Measurements from ENCODE around the gene GLS. TPM values are rescaled to one million over a fixed set of nuclear protein-coding genes. Genes with fewer than 3 reads are reported as not detected.

Gene GLS
- total and polyA plus RNA-seq, 2 of the 13 experiments (the other 11 are each of a cell fraction or from before 2014, with no cell fraction given), result 78.6 to 183 TPM

DNA sequence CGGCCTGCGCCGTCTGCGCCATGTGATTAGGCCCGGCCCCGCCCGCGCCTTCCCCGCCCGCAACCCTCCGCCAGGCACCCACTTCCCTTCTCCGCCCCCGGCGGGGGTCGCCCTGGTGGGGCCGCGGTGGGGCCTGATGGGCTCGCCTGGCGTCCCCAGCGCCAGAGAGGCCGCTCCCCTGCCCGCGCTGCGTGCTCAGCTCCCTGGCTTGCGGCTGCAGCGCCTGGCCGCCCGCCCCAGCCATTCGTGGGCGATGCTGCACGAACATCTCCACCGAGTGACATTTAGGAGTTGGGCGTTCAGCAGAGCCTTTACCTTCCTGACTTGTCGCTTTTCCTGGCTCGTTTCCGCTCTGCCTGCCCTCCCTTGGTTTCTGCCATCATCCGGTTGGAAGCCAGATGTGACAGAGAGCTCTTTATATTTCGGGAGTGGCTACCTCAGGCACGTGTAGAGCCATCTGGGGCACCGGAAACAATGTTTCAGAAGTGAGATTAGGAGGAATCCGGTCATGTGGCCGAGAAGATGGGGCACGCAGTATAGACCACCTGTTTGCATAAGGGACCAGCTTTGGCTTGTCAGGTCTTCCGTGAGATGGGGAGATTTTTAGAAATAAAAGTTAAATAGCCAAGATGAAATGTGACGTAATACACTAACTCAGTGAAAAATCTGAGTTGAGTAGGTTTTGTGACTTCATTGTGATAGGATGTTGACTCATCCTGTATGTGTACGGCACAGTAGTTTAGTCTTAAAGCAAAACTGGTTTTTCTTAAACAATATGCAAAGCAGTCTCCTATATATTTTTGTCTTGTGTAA is 1.2 kb downstream of the GLS start (continued):
- TF ChIP-seq ZNF350 (CRISPR knock-in tag; IDR thresholded peaks at IDR 0.05; ENCODE audit: borderline replicate concordance, low read depth) (peak; percentile 49; the same call in 1 of the 2 replicates), IKZF5 (CRISPR knock-in tag; IDR thresholded peaks at IDR 0.05) (peak; percentile 58; the same call in 1 of the 2 replicates), SSRP1 (CRISPR knock-in tag; IDR thresholded peaks at IDR 0.05) (no peak), ZNF280D (CRISPR knock-in tag; IDR thresholded peaks at IDR 0.05) (no peak), SIX4 (CRISPR knock-in tag; IDR thresholded peaks at IDR 0.05) (no peak), ZSCAN25 (CRISPR knock-in tag; IDR thresholded peaks at IDR 0.05) (peak; percentile 80; the same call in 1 of the 2 replicates), ZFP90 (CRISPR knock-in tag; IDR thresholded peaks at IDR 0.05; ENCODE audit: borderline replicate concordance) (peak; percentile 67; the same call in 1 of the 2 replicates), ZNF343 (CRISPR knock-in tag; IDR thresholded peaks at IDR 0.05) (peak; percentile 27; the same call in 1 of the 2 replicates), ZKSCAN5 (CRISPR knock-in tag; IDR thresholded peaks at IDR 0.05) (no peak), GFI1 (CRISPR knock-in tag; IDR thresholded peaks at IDR 0.05; ENCODE audit: borderline replicate concordance) (no peak; the same call in 1 of the 2 replicates), ZNF20 (CRISPR knock-in tag; IDR thresholded peaks at IDR 0.05) (no peak), CREM (IDR thresholded peaks at IDR 0.05) (peak; percentile 67), CREM (CRISPR knock-in tag; IDR thresholded peaks at IDR 0.05) (no peak), PCBP2 (optimal IDR thresholded peaks at IDR 0.05; ENCODE audit: low read depth, low read length, poor library complexity, severe bottlenecking) (no peak), DBP (CRISPR knock-in tag; IDR thresholded peaks at IDR 0.05; ENCODE audit: not compliant biosample characterization) (no peak), SNAI1 (CRISPR knock-in tag; IDR thresholded peaks at IDR 0.05; ENCODE audit: borderline replicate concordance) (no peak), AGO1 (IDR thresholded peaks at IDR 0.05; ENCODE audit: low read depth, low read length, poor library complexity, severe bottlenecking) (no peak), ZNF383 (CRISPR knock-in tag; IDR thresholded peaks at IDR 0.05; ENCODE audit: borderline replicate concordance) (no peak), PHF5A (CRISPR knock-in tag; IDR thresholded peaks at IDR 0.05; ENCODE audit: low read depth, unreplicated experiment) (no peak), ZNF709 (CRISPR knock-in tag; IDR thresholded peaks at IDR 0.05) (no peak)
- TF ChIP-seq, protein P1, sequence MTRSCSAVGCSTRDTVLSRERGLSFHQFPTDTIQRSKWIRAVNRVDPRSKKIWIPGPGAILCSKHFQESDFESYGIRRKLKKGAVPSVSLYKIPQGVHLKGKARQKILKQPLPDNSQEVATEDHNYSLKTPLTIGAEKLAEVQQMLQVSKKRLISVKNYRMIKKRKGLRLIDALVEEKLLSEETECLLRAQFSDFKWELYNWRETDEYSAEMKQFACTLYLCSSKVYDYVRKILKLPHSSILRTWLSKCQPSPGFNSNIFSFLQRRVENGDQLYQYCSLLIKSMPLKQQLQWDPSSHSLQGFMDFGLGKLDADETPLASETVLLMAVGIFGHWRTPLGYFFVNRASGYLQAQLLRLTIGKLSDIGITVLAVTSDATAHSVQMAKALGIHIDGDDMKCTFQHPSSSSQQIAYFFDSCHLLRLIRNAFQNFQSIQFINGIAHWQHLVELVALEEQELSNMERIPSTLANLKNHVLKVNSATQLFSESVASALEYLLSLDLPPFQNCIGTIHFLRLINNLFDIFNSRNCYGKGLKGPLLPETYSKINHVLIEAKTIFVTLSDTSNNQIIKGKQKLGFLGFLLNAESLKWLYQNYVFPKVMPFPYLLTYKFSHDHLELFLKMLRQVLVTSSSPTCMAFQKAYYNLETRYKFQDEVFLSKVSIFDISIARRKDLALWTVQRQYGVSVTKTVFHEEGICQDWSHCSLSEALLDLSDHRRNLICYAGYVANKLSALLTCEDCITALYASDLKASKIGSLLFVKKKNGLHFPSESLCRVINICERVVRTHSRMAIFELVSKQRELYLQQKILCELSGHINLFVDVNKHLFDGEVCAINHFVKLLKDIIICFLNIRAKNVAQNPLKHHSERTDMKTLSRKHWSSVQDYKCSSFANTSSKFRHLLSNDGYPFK (CRISPR knock-in tag; IDR thresholded peaks at IDR 0.05; ENCODE audit: borderline replicate concordance), result peak; percentile 42; the same call in 1 of the 2 replicates

Data from HepG2 (cell line).